PC-3 (cell line): ENCODE measurements around the gene FAM163B. TPM values are rescaled to one million over a fixed set of nuclear protein-coding genes. Genes with fewer than 3 reads are reported as not detected.

ENCODE experiments used
- ATAC-seq: fragments of 200-7000 bp; cut with Tn5 transposase; 2 replicates; pipeline ENCODE4 v1.9.1; 2020; ENCODE audit warnings: mild to moderate bottlenecking, moderate library complexity
- BruUV-seq: library from RNA; stranded (reverse); fragments of 400-500 nt; replicated peaks from 2 replicates; lab custom pipeline; 2021; lab: Mats Ljungman, UMichigan
- CTCF ChIA-PET: fragments of 300-600 bp; sonication (Branson Sonifier 250); formaldehyde crosslinking; loops from one replicate; lab custom pipeline; 2022; ENCODE audit warnings: antibody characterized with exemption; lab: Charles Lee
- POLR2A ChIA-PET: fragments of 300-600 bp; sonication (Branson Sonifier 250); formaldehyde crosslinking; loops from one replicate; lab custom pipeline; 2022; ENCODE audit warnings: antibody characterized with exemption; ENCODE audit not compliant: unreplicated experiment; lab: Charles Lee
- DNase-seq: peaks from one replicate; pipeline ENCODE4 v3.0.0-alpha.2; 2015
- H2AFZ ChIP-seq: fragments of 300-600 bp; sonication (generic); 2 replicates; pipeline ENCODE4 v1.6.0; 2016; ENCODE audit warnings: antibody characterized with exemption, low read length
- H3F3A ChIP-seq: fragments of 300-600 bp; sonication (generic); one replicate; pipeline ENCODE4 v1.6.0; 2017; ENCODE audit warnings: antibody characterized with exemption, low read length, control low read depth, mild to moderate bottlenecking; ENCODE audit not compliant: unreplicated experiment
- H3K27ac ChIP-seq: fragments of 300-600 bp; sonication (generic); 2 replicates; pipeline ENCODE4 v1.5.1; 2016; ENCODE audit warnings: mild to moderate bottlenecking, low read length
- H3K27me3 ChIP-seq: fragments of 300-600 bp; sonication (generic); 2 replicates; pipeline ENCODE4 v1.6.1; 2016; ENCODE audit warnings: low read length, mixed read lengths
- H3K36me3 ChIP-seq: fragments of 300-600 bp; sonication (generic); 2 replicates; pipeline ENCODE4 v1.6.1; 2016; ENCODE audit warnings: low read depth, mixed run types, low read length, mixed read lengths
- H3K4me1 ChIP-seq: fragments of 300-600 bp; sonication (generic); 2 replicates; pipeline ENCODE4 v1.5.1; 2016; ENCODE audit warnings: low read length; ENCODE audit not compliant: insufficient read depth
- H3K4me2 ChIP-seq: fragments of 300-600 bp; sonication (generic); 2 replicates; pipeline ENCODE4 v1.6.0; 2016; ENCODE audit warnings: low read length
- H3K4me3 ChIP-seq: fragments of 300-600 bp; sonication (generic); 2 replicates; pipeline ENCODE4 v1.5.1; 2016; ENCODE audit warnings: mild to moderate bottlenecking, low read length, mixed read lengths
- H3K79me2 ChIP-seq: fragments of 300-600 bp; sonication (generic); 2 replicates; pipeline ENCODE4 v1.6.1; 2017; ENCODE audit warnings: low read length, mixed read lengths
- H3K9ac ChIP-seq: fragments of 300-600 bp; sonication (generic); 2 replicates; pipeline ENCODE4 v1.6.0; 2016; ENCODE audit warnings: mild to moderate bottlenecking, low read length
- H3K9me2 ChIP-seq: fragments of 300-600 bp; sonication (generic); replicated peaks from 2 replicates; pipeline ENCODE4 v1.6.1; 2016; ENCODE audit warnings: mixed run types, low read length, mixed read lengths
- H3K9me3 ChIP-seq: fragments of 300-600 bp; sonication (generic); 2 replicates; pipeline ENCODE4 v1.6.1; 2016; ENCODE audit warnings: low read length, mixed read lengths
- H4K20me1 ChIP-seq: fragments of 300-600 bp; sonication (generic); 2 replicates; pipeline ENCODE4 v1.6.1; 2016; ENCODE audit warnings: low read length, mixed read lengths
- CTCF ChIP-seq: fragments of 300-600 bp; sonication (generic); conservative IDR thresholded peaks from 2 replicates; pipeline ENCODE4 v1.5.1; 2017; ENCODE audit warnings: antibody characterized with exemption, low read depth, mild to moderate bottlenecking, low read length
- EZH2 ChIP-seq: fragments of 300-600 bp; sonication (generic); IDR thresholded peaks from one replicate; pipeline ENCODE4 v1.6.1; 2017; ENCODE audit warnings: antibody characterized with exemption, mild to moderate bottlenecking, low read length; ENCODE audit not compliant: unreplicated experiment
- EZH2phosphoT487 ChIP-seq: fragments of 300-600 bp; sonication (generic); IDR thresholded peaks from 2 replicates; pipeline ENCODE4 v1.6.1; 2018; ENCODE audit warnings: mild to moderate bottlenecking, antibody characterized with exemption, low read length, borderline replicate concordance
- intact Hi-C: fragments of 100-400 bp; cut with micrococcal nuclease; formaldehyde crosslinking; loops from 2 replicates; pipeline ENCODE4 v1.9.0; 2023
- total RNA-seq: library from RNA; depleted of rRNA; stranded (reverse); fragments of >200 nt; gene quantifications from 2 replicates; pipeline ENCODE4 v1.2.3, GENCODE V29; 2014

FAM163B gene
- total RNA-seq, 1 experiment from 2014 or later: not detected

- H4K20me1 ChIP-seq: no peaks in the 10 kb centered on the region
- H3K36me3 ChIP-seq: no peaks in the 10 kb centered on the region
- no peaks in the 10 kb centered on the region for H3F3A ChIP-seq
- no peaks in the 10 kb centered on the region for H3K9me3 ChIP-seq
- no peak overlapping the region for H3K4me2 ChIP-seq
- H3K79me2 ChIP-seq: no peaks in the 10 kb centered on the region
- no TSS peak for BruUV-seq
- intact Hi-C loops: no loop called here
- no peaks in the 10 kb centered on the region for H3K4me1 ChIP-seq
- H3K9ac ChIP-seq: no peak overlapping the region
- TF ChIP-seq CTCF: no peak
- TF ChIP-seq EZH2: no peak
- TF ChIP-seq EZH2phosphoT487: no peak
- no peak overlapping the region for H3K4me3 ChIP-seq
- no peaks in the 10 kb centered on the region for H3K9me2 ChIP-seq
- H3K27me3 ChIP-seq: peaks cover 42% of the 10 kb centered on the region
- no peak for DNase-seq
- H3K27ac ChIP-seq: no peak overlapping the region
- H2AFZ ChIP-seq: no peak overlapping the region
- ChIA-PET POLR2A (no interaction called here), CTCF (no interaction called here)
- no peak for ATAC-seq
Observed at GRCh38 chr9:133605856-133606707, 3.1 kb downstream of the FAM163B start.

GRCh38 chr9:133605446-133605845, 3.7 kb downstream of the FAM163B start:
- ATAC-seq: no peak
- TF ChIP-seq CTCF (no peak), EZH2phosphoT487 (no peak), EZH2 (no peak)
- POLR2A ChIA-PET: no interaction called here
- DNase-seq: no peak
- H3F3A ChIP-seq: no peaks in the 10 kb centered on the region
- no peak overlapping the region for H3K4me3 ChIP-seq
- H4K20me1 ChIP-seq: no peaks in the 10 kb centered on the region
- no peak overlapping the region for H2AFZ ChIP-seq
- no peak overlapping the region for H3K9ac ChIP-seq
- no peaks in the 10 kb centered on the region for H3K4me1 ChIP-seq
- H3K9me3 ChIP-seq: no peaks in the 10 kb centered on the region
- no peak overlapping the region for H3K4me2 ChIP-seq
- H3K9me2 ChIP-seq: no peaks in the 10 kb centered on the region
- intact Hi-C loops: no loop called here
- CTCF ChIA-PET: no interaction called here
- no TSS peak for BruUV-seq
- H3K27me3 ChIP-seq: peaks cover 35% of the 10 kb centered on the region
- H3K36me3 ChIP-seq: no peaks in the 10 kb centered on the region
- H3K79me2 ChIP-seq: no peaks in the 10 kb centered on the region
- no peak overlapping the region for H3K27ac ChIP-seq

- Histone ChIP-seq H3K9ac (no peak overlapping the region), H3K9me2 (no peaks in the 10 kb centered on the region), H3K4me2 (no peak overlapping the region), H3K4me1 (no peaks in the 10 kb centered on the region), H3K9me3 (no peaks in the 10 kb centered on the region), H3F3A (no peaks in the 10 kb centered on the region), H3K4me3 (no peak overlapping the region), H3K27me3 (peaks cover 33% of the 10 kb centered on the region), H3K27ac (no peak overlapping the region), H2AFZ (no peak overlapping the region), H4K20me1 (no peaks in the 10 kb centered on the region), H3K79me2 (no peaks in the 10 kb centered on the region), H3K36me3 (no peaks in the 10 kb centered on the region)
- ATAC-seq (peak; percentile 24; the same call in 1 of the 2 replicates), DNase-seq (no peak)
- intact Hi-C loops: no loop called here
- no TSS peak for BruUV-seq
- CTCF ChIA-PET: no interaction called here
- POLR2A ChIA-PET: no interaction called here
- TF ChIP-seq EZH2phosphoT487 (no peak), CTCF (no peak), EZH2 (no peak)
Observed at GRCh38 chr9:133604856-133605255, 4.3 kb downstream of the FAM163B start.
